Activated CD8-positive, alpha-beta memory T cell treated with anti-CD3 and anti-CD28 coated beads for 48 hours (primary cell): ENCODE measurements around the gene IL24.
"Not testable (repeated sequence)": the region's sequence is repeated elsewhere in the genome, so short reads cannot be mapped to it uniquely, and the experiment has no call there.

ENCODE experiments used
- DNase-seq, 3 experiments: peaks; one replicate each; pipeline ENCODE4 v3.0.0-alpha.2; 2020; ENCODE audit warnings: low read depth in 2 of 3, low spot score in 2 of 3

IL24 gene

DNA sequence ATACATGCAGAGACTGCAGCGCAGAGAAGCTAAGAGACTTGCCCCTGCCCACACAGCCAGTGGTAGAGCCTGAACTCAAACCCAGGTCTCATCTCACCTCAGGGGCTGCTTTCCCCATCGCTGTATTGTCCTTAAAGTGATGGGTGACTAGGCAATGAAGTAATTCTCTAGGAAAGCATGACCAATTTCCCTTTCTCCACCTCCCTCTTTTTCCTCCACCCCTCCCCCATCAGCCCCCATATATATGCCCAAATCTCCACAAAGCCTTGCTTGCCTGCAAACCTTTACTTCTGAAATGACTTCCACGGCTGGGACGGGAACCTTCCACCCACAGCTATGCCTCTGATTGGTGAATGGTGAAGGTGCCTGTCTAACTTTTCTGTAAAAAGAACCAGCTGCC lies at the start of gene IL24:
TSS of gene IL24 (plus strand) at position 269 of the 400 bp plus-strand sequence. CDS start 390 bp downstream, outside the sequence.
- DNase-seq, result peak in 1 of 3 experiments; percentile 47

DNA sequence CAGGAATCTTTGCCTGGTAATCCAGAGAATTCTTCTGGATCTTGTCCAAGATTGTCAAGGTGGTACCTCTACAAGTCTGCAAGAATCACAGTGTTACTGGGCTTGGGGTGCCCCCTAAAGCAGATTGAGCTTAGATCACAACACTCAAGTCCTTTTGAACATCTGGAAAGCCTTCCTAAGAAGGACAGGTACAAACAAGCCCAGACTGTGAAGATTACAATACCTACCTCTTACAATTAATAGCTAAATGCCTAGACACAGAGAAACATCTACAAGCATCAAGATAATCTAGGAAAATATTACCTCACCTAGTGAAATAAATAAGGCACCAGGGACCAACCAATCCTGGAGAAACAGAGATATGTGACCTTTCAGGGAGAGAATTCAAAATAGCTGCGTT lies 49.3 kb upstream of the IL24 start:
- no peak for DNase-seq

DNA sequence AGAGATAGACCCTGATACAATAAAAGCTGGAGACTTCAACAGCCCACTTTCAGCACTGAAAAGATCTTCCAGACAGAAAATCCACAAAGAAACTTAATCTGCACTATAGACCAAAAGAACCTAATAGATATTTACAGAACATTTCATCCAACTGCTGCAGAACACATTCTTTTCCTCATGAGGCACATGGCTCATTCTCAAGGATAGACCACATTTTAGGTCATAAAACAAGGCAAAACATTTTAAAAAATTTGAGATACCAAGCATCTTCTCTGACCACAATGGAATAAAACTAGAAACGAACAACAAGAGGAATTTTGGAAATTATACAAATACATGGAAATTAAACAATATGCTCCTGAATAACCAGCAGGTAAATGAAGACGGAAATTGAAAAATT lies 46.8 kb upstream of the IL24 start:
- DNase-seq, result no peak

DNA sequence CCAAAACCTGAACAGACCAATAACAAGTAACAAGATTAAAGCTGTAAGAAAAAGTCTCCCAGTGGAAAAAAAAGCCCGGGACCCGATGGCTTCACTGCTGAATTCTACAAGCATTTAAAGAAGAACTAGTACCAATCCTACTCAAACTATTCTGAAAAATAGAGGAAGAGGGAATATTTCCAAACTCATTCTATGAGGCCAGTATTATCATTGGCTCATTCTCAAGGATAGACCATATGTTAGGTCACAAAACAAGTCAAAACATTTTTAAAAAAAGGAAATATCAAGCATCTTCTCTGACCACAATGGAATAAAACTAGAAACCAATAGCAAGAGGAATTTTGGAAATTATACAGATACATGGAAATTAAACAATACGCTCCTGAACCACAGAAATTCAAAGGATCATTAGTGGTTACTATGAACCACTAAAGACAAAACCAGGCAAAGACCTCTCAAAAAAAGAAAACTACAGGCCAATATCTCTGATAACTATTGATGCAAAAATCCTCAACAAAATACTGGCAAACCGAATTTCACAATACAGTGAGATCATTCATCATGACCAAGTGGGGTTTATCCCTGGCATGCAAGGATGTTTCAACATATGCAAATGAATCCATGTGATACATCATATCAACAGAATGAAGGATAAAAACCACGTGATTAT lies 45.8 kb upstream of the IL24 start:
- no peak for DNase-seq

- DNase-seq, result not testable (repeated sequence)
Measured at GRCh38 chr1:206852662-206853061, 44.6 kb upstream of the IL24 start.

- not testable (repeated sequence) for DNase-seq
Measured at GRCh38 chr1:206853696-206854095, 43.5 kb upstream of the IL24 start.

DNA sequence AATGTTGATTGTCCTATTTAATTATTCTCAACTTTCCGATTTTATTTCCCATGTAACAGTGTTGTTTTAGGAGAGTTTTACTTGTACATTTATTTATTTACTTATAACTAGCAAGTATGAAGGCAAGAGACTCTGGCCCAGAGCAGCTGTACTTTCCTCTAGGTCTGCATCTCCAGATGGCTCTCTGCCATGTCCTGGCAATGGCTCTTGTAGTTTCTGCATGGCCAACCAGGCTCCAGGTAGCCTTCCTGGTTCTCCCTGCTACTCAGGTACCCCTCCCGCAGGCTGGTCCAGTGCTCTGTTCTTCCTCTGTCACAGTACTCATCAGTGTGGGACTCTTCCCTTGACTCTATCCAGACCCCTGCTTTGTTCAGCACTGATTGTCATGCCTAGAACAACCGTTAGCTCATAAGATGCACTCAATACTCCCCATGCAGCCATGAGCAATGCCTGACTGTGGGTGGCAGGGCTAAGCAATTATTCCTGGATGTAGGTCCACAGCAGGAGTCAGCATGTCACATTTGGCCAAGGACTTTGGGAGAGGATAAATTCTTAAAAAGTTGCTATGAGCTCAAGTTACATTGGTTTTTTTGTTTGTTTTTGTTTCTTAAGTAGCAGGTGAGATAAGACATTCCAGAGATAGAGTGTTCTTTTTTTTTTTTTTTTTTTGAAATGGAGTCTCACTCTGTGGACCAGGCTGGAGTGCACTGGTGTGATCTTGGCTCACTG lies 42.7 kb upstream of the IL24 start:
- no peak for DNase-seq

DNA sequence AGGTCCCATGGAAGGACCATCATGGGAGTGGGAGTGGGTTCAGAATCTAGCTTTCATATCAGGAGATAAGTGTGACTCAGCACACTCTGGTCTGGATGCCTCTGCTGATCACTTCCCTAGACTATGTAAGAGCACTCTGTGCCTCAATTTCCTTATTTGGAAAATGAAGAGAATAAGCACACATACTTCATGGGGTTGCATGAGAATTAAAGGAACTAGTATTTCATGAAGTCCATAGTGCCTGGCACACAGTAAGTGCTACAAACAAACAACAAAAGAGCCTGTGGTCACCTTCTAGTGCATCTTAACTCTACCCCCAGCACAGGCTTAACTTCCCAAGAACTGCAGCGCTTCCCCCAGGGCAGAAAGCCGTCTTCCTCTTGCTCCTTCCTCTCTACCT lies 41.4 kb upstream of the IL24 start:
- no peak for DNase-seq

DNA sequence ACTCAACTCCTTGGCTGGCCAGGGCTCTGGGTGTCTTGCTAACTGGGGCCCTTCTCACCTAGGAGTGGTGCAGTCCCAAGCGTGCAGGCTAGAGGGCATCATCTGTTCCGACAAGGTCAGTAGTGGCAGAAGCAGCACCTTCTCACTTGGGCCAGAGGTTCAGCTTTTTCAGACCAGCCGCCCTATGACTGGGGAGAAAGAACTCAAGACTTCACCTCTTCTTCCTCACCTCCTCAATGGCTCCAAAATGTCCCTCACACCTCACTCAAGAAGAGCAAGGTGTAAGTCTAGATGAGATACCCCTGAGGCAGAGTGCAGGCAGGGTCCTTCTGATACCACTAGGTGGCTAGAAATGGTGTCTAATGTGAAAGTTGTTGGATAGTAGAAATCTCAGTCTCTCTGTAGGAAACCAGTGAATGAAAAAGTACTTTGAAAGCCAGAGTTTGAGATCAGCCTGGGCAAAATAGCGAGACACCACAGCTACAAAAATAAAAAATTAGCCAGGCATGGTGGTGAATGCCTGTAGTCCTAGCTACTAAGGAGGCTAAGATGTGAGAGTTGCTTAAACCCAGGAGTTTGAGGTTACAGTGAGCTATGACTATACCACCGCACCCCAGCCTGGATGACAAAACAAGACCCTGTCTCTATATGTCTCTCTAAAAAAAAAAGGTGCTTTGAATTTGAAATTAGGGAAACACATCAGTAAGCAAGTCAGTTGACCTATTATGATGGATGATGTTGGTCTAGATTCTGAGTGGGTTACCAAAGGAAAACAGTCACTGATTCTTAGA lies 40.4 kb upstream of the IL24 start:
- no peak for DNase-seq

- no peak for DNase-seq
Measured at GRCh38 chr1:206859082-206859521, 38.1 kb upstream of the IL24 start.

DNA sequence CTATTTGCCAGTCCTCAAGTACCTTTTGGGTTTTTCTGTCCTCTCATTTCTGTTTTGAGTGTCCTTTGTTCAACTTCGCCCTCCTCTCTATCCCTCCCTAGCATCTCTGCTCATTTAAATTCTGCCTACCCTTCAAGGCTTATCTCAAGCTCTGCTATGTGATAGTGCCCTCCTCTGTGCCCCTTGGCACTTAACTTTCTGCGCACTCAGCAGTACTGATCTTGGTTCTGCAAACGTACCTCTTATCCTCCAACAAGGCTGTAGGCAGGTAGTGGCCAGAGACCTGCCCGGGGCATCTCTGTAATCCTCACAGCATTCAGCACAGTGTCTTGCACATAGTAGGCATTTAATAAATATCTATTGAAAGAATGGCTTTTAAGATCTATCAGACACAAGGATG lies 37.1 kb upstream of the IL24 start:
- no peak for DNase-seq

- no peak for DNase-seq
Measured at GRCh38 chr1:206863266-206863665, 34.0 kb upstream of the IL24 start.

DNA sequence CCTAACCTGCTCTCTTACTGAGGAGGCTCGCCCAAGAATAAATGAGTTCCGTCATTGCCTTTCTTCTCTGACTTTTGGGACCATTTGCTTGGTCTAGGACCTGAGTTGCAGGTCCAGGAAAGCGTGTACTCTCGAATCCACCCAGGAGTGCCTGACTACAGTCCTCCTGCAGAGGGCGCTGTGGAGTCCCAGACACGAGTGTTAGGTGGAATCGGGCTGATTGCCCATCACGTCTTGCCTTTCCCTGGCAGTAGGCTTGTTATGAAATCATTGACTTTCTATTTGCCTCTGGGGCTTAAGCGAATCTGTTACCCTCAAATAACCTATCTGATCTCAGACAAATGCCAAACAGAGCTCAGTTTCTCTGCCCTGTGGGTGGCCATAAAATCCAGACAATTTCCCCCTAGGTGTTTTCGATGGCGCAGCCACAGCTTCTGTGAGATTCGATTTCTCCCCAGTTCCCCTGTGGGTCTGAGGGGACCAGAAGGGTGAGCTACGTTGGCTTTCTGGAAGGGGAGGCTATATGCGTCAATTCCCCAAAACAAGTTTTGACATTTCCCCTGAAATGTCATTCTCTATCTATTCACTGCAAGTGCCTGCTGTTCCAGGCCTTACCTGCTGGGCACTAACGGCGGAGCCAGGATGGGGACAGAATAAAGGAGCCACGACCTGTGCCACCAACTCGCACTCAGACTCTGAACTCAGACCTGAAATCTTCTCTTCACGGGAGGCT lies 32.1 kb upstream of the IL24 start, which contains the start of gene IL20:
TSS of gene IL20 (plus strand) at position 685 of the 733 bp plus-strand sequence. CDS start 230 bp downstream, outside the sequence.
- peak; percentile 43 to 95 (median 91) for DNase-seq

DNA sequence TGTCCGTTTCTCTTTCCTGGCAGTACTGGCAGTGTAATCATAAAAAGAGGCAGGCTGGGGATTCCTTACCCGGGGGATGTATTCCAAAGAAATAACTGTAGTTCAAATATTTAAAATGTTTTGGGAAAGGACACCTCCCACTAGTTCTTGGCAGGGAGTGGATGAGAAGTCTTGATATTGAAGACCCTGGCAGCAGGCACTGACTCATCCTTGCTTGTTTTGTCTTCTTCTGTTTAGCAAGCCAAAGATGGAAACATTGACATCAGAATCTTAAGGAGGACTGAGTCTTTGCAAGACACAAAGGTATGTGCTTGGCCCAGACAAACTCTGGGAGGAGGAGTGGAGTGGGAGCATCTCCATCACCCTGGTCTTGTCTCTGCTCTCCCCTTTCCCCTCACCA lies 31.2 kb upstream of the IL24 start:
- DNase-seq, result no peak

DNA sequence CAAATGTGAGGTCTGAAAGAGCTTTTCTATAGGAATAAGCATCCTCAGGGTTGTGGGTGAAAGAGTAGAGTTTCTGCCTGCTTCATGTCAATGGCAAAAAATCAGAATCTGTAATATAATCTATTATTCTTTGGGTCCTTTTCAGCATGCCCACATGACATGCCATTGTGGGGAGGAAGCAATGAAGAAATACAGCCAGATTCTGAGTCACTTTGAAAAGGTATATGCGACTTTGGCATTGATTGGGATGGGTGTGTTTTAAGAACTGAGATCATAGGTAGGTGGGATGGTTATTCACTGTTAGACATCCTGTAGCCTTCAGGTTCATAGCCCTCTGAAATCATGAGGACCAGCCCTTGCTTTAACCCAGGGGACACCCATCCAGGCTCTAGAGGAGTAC lies 30.0 kb upstream of the IL24 start:
- DNase-seq, result no peak

- no peak for DNase-seq
Measured at GRCh38 chr1:206867716-206868115, 29.5 kb upstream of the IL24 start.

DNA sequence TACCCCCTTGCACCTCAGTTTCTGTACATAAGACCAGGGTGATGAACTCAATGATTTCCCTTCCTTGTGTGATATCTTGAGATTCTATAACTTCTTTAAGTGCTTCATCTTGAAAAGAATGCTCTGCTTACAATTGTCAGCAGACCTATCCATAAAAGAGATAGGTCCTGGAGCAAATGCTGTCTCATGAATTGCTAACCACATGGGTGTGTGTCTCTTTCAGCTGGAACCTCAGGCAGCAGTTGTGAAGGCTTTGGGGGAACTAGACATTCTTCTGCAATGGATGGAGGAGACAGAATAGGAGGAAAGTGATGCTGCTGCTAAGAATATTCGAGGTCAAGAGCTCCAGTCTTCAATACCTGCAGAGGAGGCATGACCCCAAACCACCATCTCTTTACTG lies 29.0 kb upstream of the IL24 start:
- DNase-seq, result no peak

DNA sequence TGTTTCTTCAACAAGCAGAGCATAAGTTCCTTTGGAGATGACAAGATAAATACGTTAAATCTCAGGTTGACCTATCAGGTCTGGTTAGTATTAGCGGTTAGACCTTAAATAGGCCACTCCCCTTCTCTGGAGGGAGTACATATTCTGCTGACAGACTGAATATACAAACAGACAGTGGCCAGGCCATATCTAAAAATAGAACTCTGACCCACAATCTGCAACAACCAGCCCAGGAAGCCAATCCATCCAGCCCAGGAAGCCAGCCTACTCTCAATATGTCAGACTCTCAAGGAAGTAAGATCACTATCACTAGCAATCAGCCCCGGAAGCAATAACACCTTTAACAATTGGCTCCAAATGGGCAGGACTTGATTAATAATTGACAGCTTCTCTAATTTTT lies 25.1 kb upstream of the IL24 start:
- no peak for DNase-seq

GRCh38 chr1:206873603-206874188 lies 23.5 kb upstream of the IL24 start:
- no peak for DNase-seq

GRCh38 chr1:206875752-206876377 lies 21.4 kb upstream of the IL24 start:
- DNase-seq, result no peak
